ENCODE measurements around the gene XPA. TPM values are rescaled to one million over a fixed set of nuclear protein-coding genes. Genes with fewer than 3 reads are reported as not detected.

The XPA gene
- total and polyA plus RNA-seq, 2 of the 8 experiments (the other 6 are each of a cell fraction or from before 2014, with no cell fraction given): 0.24 to 2.6 TPM

DNA sequence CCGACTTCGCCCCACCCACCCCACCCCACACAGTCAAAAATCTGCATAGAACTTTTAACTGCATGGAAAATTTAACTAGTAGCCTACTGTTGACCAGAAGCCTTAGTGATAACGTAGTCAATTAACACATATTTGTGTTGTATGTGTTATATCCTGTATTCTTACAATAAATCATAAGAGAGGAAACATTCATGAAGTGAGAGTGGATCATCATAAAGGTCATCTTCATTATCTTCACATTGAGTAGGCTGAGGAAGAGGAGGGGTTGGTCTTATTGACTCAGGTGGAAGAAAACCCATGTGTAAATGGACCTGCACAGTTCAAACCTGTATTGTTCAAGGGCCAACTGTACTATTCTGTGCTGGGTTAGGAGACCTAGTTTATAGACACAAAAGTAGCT is 31.4 kb downstream of the XPA start:
- Histone ChIP-seq H3K27ac (ENCODE audit: low read depth, low read length) (no peak overlapping the region), H3K36me3 (ENCODE audit: control insufficient read depth in 2 of 4, insufficient read depth in 4 of 4, low read length in 3 of 4) (peaks cover 26 to 90% (median 75%) of the 10 kb centered on the region in 4 experiments), H3K14ac (ENCODE audit: insufficient read length) (no peak overlapping the region), H3K23me2 (ENCODE audit: low read depth, low read length) (no peaks in the 10 kb centered on the region), H3K18ac (ENCODE audit: extremely low read depth, low read length) (no peak overlapping the region), H2AFZ (ENCODE audit: low read length) (no peak overlapping the region), H3K56ac (replicated peaks; ENCODE audit: insufficient read length, low read depth, low read length) (no peak overlapping the region), H3K4me3 (ENCODE audit: extremely low read depth in 1 of 4, insufficient read depth in 2 of 4, low read depth in 3 of 4, low read length in 4 of 4) (no peak overlapping the region), H3K79me1 (ENCODE audit: low read depth, low read length) (no peaks in the 10 kb centered on the region; the same call in 1 of the 2 replicates), H3K9ac (replicated peaks in 1 of 4; ENCODE audit: extremely low read depth in 1 of 4, low read depth in 3 of 4, low read length in 3 of 4) (no peak overlapping the region), H2BK20ac (ENCODE audit: low read length) (no peak overlapping the region), H4K8ac (ENCODE audit: extremely low read depth, insufficient read depth, low read length) (no peak overlapping the region), H3K4ac (replicated peaks; ENCODE audit: insufficient read length, low read depth, low read length) (no peak overlapping the region), H3K9me3 (ENCODE audit: insufficient read depth in 2 of 2, low read depth in 1 of 2, low read length in 1 of 2) (no peaks in the 10 kb centered on the region), H3K27me3 (replicated peaks in 1 of 4; ENCODE audit: control insufficient read depth in 3 of 4, extremely low read depth in 1 of 4, insufficient read depth in 3 of 4, low read length in 3 of 4) (no peaks in the 10 kb centered on the region), H4K91ac (replicated peaks; ENCODE audit: insufficient read length, low read length) (no peak overlapping the region), H4K20me1 (replicated peaks in 1 of 2; ENCODE audit: control insufficient read depth in 1 of 2, insufficient read depth in 2 of 2, low read length in 2 of 2) (peaks cover 2 to 3% of the 10 kb centered on the region in 2 experiments), H3K4me2 (ENCODE audit: insufficient read depth in 1 of 2, low read depth in 2 of 2, low read length in 2 of 2) (no peak overlapping the region), H3K23ac (ENCODE audit: insufficient read length) (no peak overlapping the region), H2BK15ac (ENCODE audit: low read length) (no peak overlapping the region), H2BK120ac (replicated peaks; ENCODE audit: low read depth, low read length) (no peak overlapping the region), H3K79me2 (ENCODE audit: control insufficient read depth in 1 of 2, insufficient read depth in 2 of 2, low read length in 2 of 2) (no peaks in the 10 kb centered on the region), H2BK5ac (ENCODE audit: low read depth, low read length) (no peak overlapping the region), H2AK5ac (ENCODE audit: low read depth, low read length) (no peak overlapping the region), H3K4me1 (replicated peaks in 1 of 4; ENCODE audit: control insufficient read depth in 3 of 4, insufficient read depth in 4 of 4, low read length in 3 of 4) (no peaks in the 10 kb centered on the region), H2BK12ac (ENCODE audit: low read depth, low read length) (no peak overlapping the region), H4K5ac (ENCODE audit: insufficient read length, low read depth, low read length) (no peak overlapping the region)
- DNase-seq (ENCODE audit: low read depth in 1 of 2, low spot score in 2 of 2) (no peak), FAIRE-seq (no peak)
- POLR2A ChIA-PET (ENCODE audit: partially characterized antibody): no interaction called here
- WGBS, 2 experiments (ENCODE audit: extremely low coverage in 1 of 2, insufficient coverage in 1 of 2, insufficient read length in 1 of 2, insufficient replicate concordance in 2 of 2, low coverage in 1 of 2, low lambda C conversion rate in 2 of 2, missing lambda C conversion rate in 1 of 2): 98% methylated on average over 3 of the region's 3 CpGs; no CpG with 5 or more reads in 1 of the 2 experiments
- TF ChIP-seq SRF (IDR thresholded peaks at IDR 0.05; ENCODE audit: low read depth, low read length) (no peak), SP1 (IDR thresholded peaks at IDR 0.05; ENCODE audit: low read depth, low read length) (no peak), POU5F1 (IDR thresholded peaks at IDR 0.05; ENCODE audit: low read depth, low read length) (no peak), PHF8 (conservative IDR thresholded peaks at IDR 0.05; ENCODE audit: low read depth, low read length) (no peak), SIRT6 (IDR thresholded peaks at IDR 0.05; ENCODE audit: low read length) (no peak), CBX5 (IDR thresholded peaks at IDR 0.05; ENCODE audit: low read depth, low read length) (no peak), CREB1 (IDR thresholded peaks at IDR 0.05) (no peak), TBP (IDR thresholded peaks at IDR 0.05; ENCODE audit: low read depth, low read length) (no peak), RXRA (IDR thresholded peaks at IDR 0.05; ENCODE audit: insufficient read depth, low read depth, low read length) (no peak), EZH2 (IDR thresholded peaks at IDR 0.05; ENCODE audit: low read depth, low read length, severe bottlenecking) (no peak), BCL11A (IDR thresholded peaks at IDR 0.05; ENCODE audit: low read depth in 2 of 2, low read length in 2 of 2) (no peak), KDM1A (IDR thresholded peaks at IDR 0.05; ENCODE audit: borderline replicate concordance, low read length) (no peak), KDM4A (IDR thresholded peaks at IDR 0.05; ENCODE audit: low read depth, low read length, severe bottlenecking) (no peak), JUND (IDR thresholded peaks at IDR 0.05; ENCODE audit: low read length) (no peak)
- TF ChIP-seq, protein P1, sequence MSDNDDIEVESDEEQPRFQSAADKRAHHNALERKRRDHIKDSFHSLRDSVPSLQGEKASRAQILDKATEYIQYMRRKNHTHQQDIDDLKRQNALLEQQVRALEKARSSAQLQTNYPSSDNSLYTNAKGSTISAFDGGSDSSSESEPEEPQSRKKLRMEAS (IDR thresholded peaks at IDR 0.05): no peak
- CTCF ChIA-PET (ENCODE audit: partially characterized antibody): no interaction called here
